Kidney epithelial cell (primary cell): ENCODE results near the gene RHOT1. TPM values are rescaled to one million over a fixed set of nuclear protein-coding genes. Genes with fewer than 3 reads are reported as not detected.

ENCODE experiments used
- DNase-seq: peaks from one replicate; pipeline ENCODE4 v3.0.0-alpha.2; 2010; ENCODE audit warnings: low read depth
- H3K27me3 ChIP-seq: 2 replicates; pipeline ENCODE4 v1.6.0; 2011; ENCODE audit warnings: low read length; ENCODE audit not compliant: control insufficient read depth, insufficient read depth
- H3K36me3 ChIP-seq: 2 replicates; pipeline ENCODE4 v1.5.1; 2011; ENCODE audit warnings: low read length; ENCODE audit not compliant: control insufficient read depth, insufficient read depth
- H3K4me3 ChIP-seq: 2 replicates; pipeline ENCODE4 v1.5.1; 2011; ENCODE audit warnings: low read depth, mild to moderate bottlenecking, control low read depth, low read length
- CTCF ChIP-seq: IDR thresholded peaks from 2 replicates; pipeline ENCODE4 v1.5.1; 2011; ENCODE audit warnings: mild to moderate bottlenecking, moderate library complexity, low read length, control low read depth, inconsistent platforms; ENCODE audit not compliant: insufficient read depth, poor library complexity, severe bottlenecking
- total RNA-seq: library from RNA; depleted of rRNA; stranded (reverse); fragments of >200 nt; gene quantifications from 2 replicates; pipeline ENCODE4 v1.2.3, GENCODE V29; 2015

RHOT1 gene
- total RNA-seq, 1 donor from 2014 or later = 37.2 TPM

DNA sequence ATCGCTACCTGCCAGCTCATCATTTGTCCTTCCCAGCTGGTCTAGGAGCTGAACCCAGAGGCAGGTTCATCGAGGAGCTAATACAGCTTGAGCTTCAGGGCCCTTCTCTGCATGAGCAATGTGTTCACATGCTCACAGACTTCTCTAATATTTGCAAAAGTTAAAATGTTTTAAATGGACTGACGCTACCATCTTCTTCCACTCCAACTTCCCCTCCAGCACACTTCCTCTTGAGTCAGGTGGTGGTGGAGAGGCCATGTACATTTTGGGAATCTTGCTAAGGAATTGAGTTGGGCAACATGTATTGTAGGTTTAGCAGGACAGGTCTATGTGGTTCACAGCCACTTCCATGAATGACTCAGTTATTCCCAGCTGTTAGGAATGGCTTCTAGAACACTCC, 21.6 kb upstream of the RHOT1 start:
- Histone ChIP-seq H3K27me3 (no peaks in the 10 kb centered on the region), H3K36me3 (no peaks in the 10 kb centered on the region), H3K4me3 (no peak overlapping the region)
- TF ChIP-seq CTCF = no peak
- no peak for DNase-seq

DNA sequence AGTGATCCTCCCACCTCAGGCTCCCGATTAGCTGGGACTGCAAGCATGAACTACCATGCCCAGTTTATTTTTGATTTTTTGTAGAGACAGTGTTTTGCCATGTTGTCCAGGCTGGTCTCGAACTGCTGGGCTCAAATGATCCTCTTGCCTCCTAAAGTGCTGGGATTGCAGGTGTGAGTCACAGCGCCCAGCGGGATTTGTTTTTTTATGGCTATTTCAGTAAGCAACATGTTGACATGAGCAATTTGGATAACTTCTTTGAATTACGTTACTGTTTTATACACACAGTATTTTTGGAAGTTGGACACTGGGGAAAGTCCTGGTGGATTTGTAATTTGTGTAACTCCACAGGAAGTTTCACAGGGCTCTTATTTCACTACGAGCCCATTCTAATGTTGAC, 18.5 kb upstream of the RHOT1 start:
- no peaks in the 10 kb centered on the region for H3K36me3 ChIP-seq
- no peaks in the 10 kb centered on the region for H3K27me3 ChIP-seq
- no peak for DNase-seq
- no peak for TF ChIP-seq CTCF
- no peak overlapping the region for H3K4me3 ChIP-seq

- H3K4me3 ChIP-seq = no peak overlapping the region
- no peak for TF ChIP-seq CTCF
- DNase-seq = no peak
- H3K36me3 ChIP-seq = no peaks in the 10 kb centered on the region
- H3K27me3 ChIP-seq = no peaks in the 10 kb centered on the region
Observed at GRCh38 chr17:32124985-32125847, 17.1 kb upstream of the RHOT1 start.

DNA sequence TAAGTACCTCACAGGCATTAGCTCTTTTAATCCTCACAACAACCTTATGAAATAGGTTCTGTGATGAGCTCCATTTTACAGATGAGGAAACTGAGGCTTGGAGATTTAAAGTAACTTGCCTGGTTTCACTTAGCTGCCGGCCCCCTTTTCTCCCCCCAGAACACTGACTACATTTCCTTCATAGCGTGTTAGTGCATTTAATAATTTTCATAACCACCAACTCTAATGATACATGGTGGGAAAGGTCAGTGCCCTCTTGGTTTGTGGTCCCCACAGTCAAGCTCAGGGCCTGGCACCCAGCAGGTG, 16.5 kb upstream of the RHOT1 start:
- TF ChIP-seq CTCF = no peak
- no peak for DNase-seq
- Histone ChIP-seq H3K36me3 (no peaks in the 10 kb centered on the region), H3K27me3 (no peaks in the 10 kb centered on the region), H3K4me3 (no peak overlapping the region)

DNA sequence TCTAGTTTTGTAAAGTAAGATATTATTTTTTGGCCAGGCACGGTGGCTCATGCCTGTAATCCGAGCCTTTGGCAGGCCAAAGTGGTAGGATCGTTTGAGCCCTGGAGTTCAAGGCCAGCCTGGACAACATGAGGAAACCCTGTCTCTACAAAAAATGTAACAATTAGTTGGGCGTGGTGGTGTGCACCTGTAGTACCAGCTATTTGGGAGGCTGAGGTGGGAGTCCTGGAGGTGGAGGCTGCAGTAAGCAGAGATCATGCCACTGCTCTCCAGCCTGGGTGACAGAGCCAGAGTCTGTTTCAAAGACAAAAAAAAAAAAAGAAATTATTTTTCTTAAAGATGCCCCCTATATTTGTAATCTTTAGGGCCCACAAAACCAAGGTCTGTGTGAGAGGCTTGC, 16.0 kb upstream of the RHOT1 start:
- H3K27me3 ChIP-seq = no peaks in the 10 kb centered on the region
- no peak for DNase-seq
- no peak overlapping the region for H3K4me3 ChIP-seq
- no peak for TF ChIP-seq CTCF
- no peaks in the 10 kb centered on the region for H3K36me3 ChIP-seq

- DNase-seq = no peak
- Histone ChIP-seq H3K4me3 (no peak overlapping the region), H3K27me3 (no peaks in the 10 kb centered on the region), H3K36me3 (no peaks in the 10 kb centered on the region)
- TF ChIP-seq CTCF = no peak
Observed at GRCh38 chr17:32126746-32127145, 15.6 kb upstream of the RHOT1 start.
